Vagina (tissue), 2 donors: ENCODE data around the gene INPP4B. TPM values are rescaled to one million over a fixed set of nuclear protein-coding genes. Genes with fewer than 3 reads are reported as not detected.

Experiments used
- DNase-seq, 2 donors: peaks; one replicate each; pipeline ENCODE4 v3.0.0-alpha.2; 2017; ENCODE audit errors: extremely low spot score in 2 of 2
- H3K27ac ChIP-seq: fragments of 200-600 bp; sonication (generic); one replicate; pipeline ENCODE4 v1.5.1; 2019
- H3K27me3 ChIP-seq: fragments of 200-600 bp; sonication (generic); one replicate; pipeline ENCODE4 v1.5.1; 2019
- H3K36me3 ChIP-seq, 2 donors: fragments of 200-600 bp; sonication (generic); one replicate each; pipeline ENCODE4 v1.5.1; 2017 to 2019
- H3K4me1 ChIP-seq: fragments of 200-600 bp; sonication (generic); one replicate; pipeline ENCODE4 v1.5.1; 2019
- H3K4me3 ChIP-seq, 2 donors: fragments of 200-600 bp; sonication (generic); 1 replicate in 1 of 2; 2 replicates in 1 of 2; pipeline ENCODE4 v1.5.1; 2016 to 2019
- H3K9me3 ChIP-seq: fragments of 200-600 bp; sonication (generic); one replicate; pipeline ENCODE4 v1.5.1; 2019
- CTCF ChIP-seq, 3 experiments: fragments of 450-650 bp in 2 of 3; fragments of 200-600 bp in 1 of 3; sonication (generic) in 1 of 3; IDR thresholded peaks; one replicate each; pipeline ENCODE4 v1.5.1; 2017 to 2019; ENCODE audit warnings: antibody characterized with exemption in 3 of 3, mild to moderate bottlenecking in 2 of 3, moderate library complexity in 2 of 3
- POLR2A ChIP-seq, 2 donors: fragments of 450-650 bp; IDR thresholded peaks; one replicate each; pipeline ENCODE4 v1.6.1; 2017; ENCODE audit warnings: antibody characterized with exemption in 2 of 2, mild to moderate bottlenecking in 2 of 2, moderate library complexity in 2 of 2
- POLR2AphosphoS5 ChIP-seq, 2 donors: sonication (generic); formaldehyde crosslinking; IDR thresholded peaks; one replicate each; pipeline ENCODE4 v1.9.0; 2017; ENCODE audit warnings: antibody characterized with exemption in 2 of 2, mild to moderate bottlenecking in 2 of 2, low read depth in 1 of 2; ENCODE audit not compliant: insufficient read depth in 1 of 2
- intact Hi-C: fragments of 100-400 bp; cut with DNase I; formaldehyde crosslinking; loops from one replicate; pipeline ENCODE4 v1.15.1; 2023
- total RNA-seq: library from RNA; depleted of rRNA; stranded (reverse); fragments of >200 nt; gene quantifications from one replicate; pipeline ENCODE4 v1.2.3, GENCODE V29; 2016

INPP4B gene
- total RNA-seq, 1 donor from 2014 or later = 21.1 TPM

GRCh38 chr4:142686081-142686480 is 160.0 kb downstream of the INPP4B start:
- TF ChIP-seq POLR2AphosphoS5 (IDR thresholded peaks at IDR 0.05; ENCODE audit: insufficient read depth in 1 of 2, low read depth in 1 of 2) (no peak), POLR2A (IDR thresholded peaks at IDR 0.05) (no peak), CTCF (IDR thresholded peaks at IDR 0.05) (no peak)
- no peak overlapping the region for H3K4me3 ChIP-seq
- no peak overlapping the region for H3K27ac ChIP-seq
- no peaks in the 10 kb centered on the region for H3K36me3 ChIP-seq
- no peaks in the 10 kb centered on the region for H3K4me1 ChIP-seq
- H3K9me3 ChIP-seq = no peaks in the 10 kb centered on the region
- H3K27me3 ChIP-seq = no peaks in the 10 kb centered on the region
- intact Hi-C loops = no loop called here
- no peak for DNase-seq

GRCh38 chr4:142683997-142684396 is 162.1 kb downstream of the INPP4B start:
- no peak overlapping the region for H3K4me3 ChIP-seq
- TF ChIP-seq POLR2AphosphoS5 (IDR thresholded peaks at IDR 0.05; ENCODE audit: insufficient read depth in 1 of 2, low read depth in 1 of 2) (no peak), POLR2A (IDR thresholded peaks at IDR 0.05) (no peak), CTCF (IDR thresholded peaks at IDR 0.05) (no peak)
- H3K36me3 ChIP-seq = no peaks in the 10 kb centered on the region
- intact Hi-C loops = no loop called here
- H3K4me1 ChIP-seq = no peaks in the 10 kb centered on the region
- no peak overlapping the region for H3K27ac ChIP-seq
- no peaks in the 10 kb centered on the region for H3K27me3 ChIP-seq
- no peak for DNase-seq
- no peaks in the 10 kb centered on the region for H3K9me3 ChIP-seq

- Histone ChIP-seq H3K36me3 (no peaks in the 10 kb centered on the region), H3K27me3 (no peaks in the 10 kb centered on the region), H3K4me3 (no peak overlapping the region), H3K27ac (no peak overlapping the region), H3K9me3 (no peaks in the 10 kb centered on the region), H3K4me1 (no peaks in the 10 kb centered on the region)
- DNase-seq = no peak
- intact Hi-C loops = no loop called here
- TF ChIP-seq POLR2A (IDR thresholded peaks at IDR 0.05) (no peak), CTCF (IDR thresholded peaks at IDR 0.05) (no peak), POLR2AphosphoS5 (IDR thresholded peaks at IDR 0.05; ENCODE audit: insufficient read depth in 1 of 2, low read depth in 1 of 2) (no peak)
These were observed 162.6 kb downstream of the INPP4B start for GRCh38 chr4:142683503-142683902.

GRCh38 chr4:142671516-142671915 is 174.6 kb downstream of the INPP4B start:
- no peak for TF ChIP-seq POLR2AphosphoS5 (IDR thresholded peaks at IDR 0.05; ENCODE audit: insufficient read depth in 1 of 2, low read depth in 1 of 2)
- TF ChIP-seq POLR2A (IDR thresholded peaks at IDR 0.05) = no peak
- TF ChIP-seq CTCF (IDR thresholded peaks at IDR 0.05) = no peak
- H3K9me3 ChIP-seq = no peaks in the 10 kb centered on the region
- H3K27ac ChIP-seq = no peak overlapping the region
- intact Hi-C loops = no loop called here
- no peaks in the 10 kb centered on the region for H3K27me3 ChIP-seq
- DNase-seq = no peak
- H3K4me1 ChIP-seq = no peaks in the 10 kb centered on the region
- no peaks in the 10 kb centered on the region for H3K36me3 ChIP-seq
- H3K4me3 ChIP-seq = no peak overlapping the region

- TF ChIP-seq CTCF (IDR thresholded peaks at IDR 0.05) = no peak
- no peak for TF ChIP-seq POLR2A (IDR thresholded peaks at IDR 0.05)
- TF ChIP-seq POLR2AphosphoS5 (IDR thresholded peaks at IDR 0.05; ENCODE audit: insufficient read depth in 1 of 2, low read depth in 1 of 2) = no peak
- H3K4me1 ChIP-seq = no peaks in the 10 kb centered on the region
- H3K27me3 ChIP-seq = no peaks in the 10 kb centered on the region
- H3K36me3 ChIP-seq = no peaks in the 10 kb centered on the region
- no peak for DNase-seq
- H3K27ac ChIP-seq = no peak overlapping the region
- H3K9me3 ChIP-seq = peaks cover 6% of the 10 kb centered on the region
- no peak overlapping the region for H3K4me3 ChIP-seq
- intact Hi-C loops = no loop called here
These were observed 182.3 kb downstream of the INPP4B start for GRCh38 chr4:142663828-142664227.
